NCI-H128 (cell line): ENCODE data around the gene IFIH1.

Source experiments
- DNase-seq: peaks from one replicate; lab custom pipeline; 2025; ENCODE audit not compliant: unreplicated experiment; lab: John Stamatoyannopoulos, UW

Gene IFIH1

DNA sequence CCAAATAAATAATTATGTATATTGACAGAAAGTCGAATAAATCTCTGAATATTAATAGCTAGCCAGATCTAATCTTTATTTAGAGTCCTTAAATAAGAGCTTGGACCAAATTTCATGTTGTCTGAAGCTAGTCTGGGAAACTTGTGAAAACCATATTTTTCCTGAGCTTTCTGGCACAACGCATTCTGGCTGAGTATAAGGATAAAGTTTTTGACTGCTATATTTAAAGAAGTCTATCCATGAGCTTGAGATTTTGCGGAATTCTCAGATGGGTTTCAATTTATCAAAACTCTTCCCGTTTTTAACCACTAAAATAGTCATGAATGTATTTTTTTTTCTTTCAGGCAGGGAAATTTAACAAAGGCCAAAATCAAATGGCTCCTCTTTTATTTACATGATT lies 99.1 kb downstream of the IFIH1 start:
- no peak for DNase-seq

DNA sequence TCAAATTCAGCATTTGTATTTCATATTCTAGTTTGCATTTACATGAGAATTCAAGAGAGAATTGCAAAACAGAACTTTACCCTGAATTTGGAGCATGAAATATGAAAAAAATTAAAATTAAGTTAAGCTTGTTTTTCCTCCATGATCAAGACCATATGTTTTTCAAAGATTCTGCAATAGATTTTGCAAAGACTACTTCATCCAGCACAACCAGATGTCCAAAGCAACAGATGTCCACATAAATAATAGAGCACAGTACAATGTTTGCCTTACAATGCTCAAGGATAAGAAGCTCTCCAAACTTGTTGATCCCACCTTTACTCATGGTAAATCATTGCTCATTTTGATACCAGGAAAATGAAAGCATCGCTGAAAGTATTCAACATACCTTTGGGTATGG lies 100.9 kb downstream of the IFIH1 start:
- DNase-seq: no peak
